Stimulated activated CD4-positive, alpha-beta T cell treated with anti-CD3 and anti-CD28 coated beads, Interleukin-4, amount 100 ng/mL, for 24 hours (primary cell): Measurements from ENCODE around the gene PRRG4.
"Not testable (repeated sequence)": the region's sequence is repeated elsewhere in the genome, so short reads cannot be mapped to it uniquely, and the experiment has no call there.

Experiments
- DNase-seq: peaks from one replicate; pipeline ENCODE4 v3.0.0-alpha.2; 2020

Gene PRRG4

GRCh38 chr11:32887707-32888383 lies 58.1 kb downstream of the PRRG4 start:
- not testable (repeated sequence) for DNase-seq

- DNase-seq = not testable (repeated sequence)
Observed at GRCh38 chr11:32888384-32888710, 58.6 kb downstream of the PRRG4 start.

GRCh38 chr11:32888805-32889204 lies 59.1 kb downstream of the PRRG4 start:
- no peak for DNase-seq

- no peak for DNase-seq
Observed at GRCh38 chr11:32890843-32891656, 61.3 kb downstream of the PRRG4 start.

GRCh38 chr11:32891657-32892354 lies 62.1 kb downstream of the PRRG4 start:
- no peak for DNase-seq

- DNase-seq = peak; percentile 71
Observed at GRCh38 chr11:32892355-32893092, 62.8 kb downstream of the PRRG4 start, which contains the start of gene QSER1. Gene QSER1, plus strand, starts transcription at chr11:32892811. Its CDS starts 315 bp downstream, at chr11:32893126.

GRCh38 chr11:32893093-32893342 lies 63.3 kb downstream of the PRRG4 start:
- DNase-seq = no peak

- DNase-seq = peak; percentile 47
Observed at GRCh38 chr11:32893343-32894148, 63.8 kb downstream of the PRRG4 start.

GRCh38 chr11:32894149-32894827 lies 64.6 kb downstream of the PRRG4 start:
- DNase-seq = peak; percentile 7

GRCh38 chr11:32894921-32895320 lies 65.2 kb downstream of the PRRG4 start:
- no peak for DNase-seq

GRCh38 chr11:32895471-32895870 lies 65.7 kb downstream of the PRRG4 start:
- no peak for DNase-seq

GRCh38 chr11:32897103-32897502 lies 67.4 kb downstream of the PRRG4 start:
- DNase-seq = no peak

GRCh38 chr11:32899438-32899837 lies 69.7 kb downstream of the PRRG4 start:
- DNase-seq = no peak

GRCh38 chr11:32902089-32902665 lies 72.5 kb downstream of the PRRG4 start:
- no peak for DNase-seq

GRCh38 chr11:32905028-32905667 lies 75.4 kb downstream of the PRRG4 start:
- no peak for DNase-seq
